Embryonic facial prominence (tissue), 1 donor: ENCODE results near the gene MAST3.

Experiments
- DNase-seq: peaks from one replicate; pipeline ENCODE4 v3.0.0-alpha.2; 2016; ENCODE audit errors: extremely low spot score

The MAST3 gene

DNA sequence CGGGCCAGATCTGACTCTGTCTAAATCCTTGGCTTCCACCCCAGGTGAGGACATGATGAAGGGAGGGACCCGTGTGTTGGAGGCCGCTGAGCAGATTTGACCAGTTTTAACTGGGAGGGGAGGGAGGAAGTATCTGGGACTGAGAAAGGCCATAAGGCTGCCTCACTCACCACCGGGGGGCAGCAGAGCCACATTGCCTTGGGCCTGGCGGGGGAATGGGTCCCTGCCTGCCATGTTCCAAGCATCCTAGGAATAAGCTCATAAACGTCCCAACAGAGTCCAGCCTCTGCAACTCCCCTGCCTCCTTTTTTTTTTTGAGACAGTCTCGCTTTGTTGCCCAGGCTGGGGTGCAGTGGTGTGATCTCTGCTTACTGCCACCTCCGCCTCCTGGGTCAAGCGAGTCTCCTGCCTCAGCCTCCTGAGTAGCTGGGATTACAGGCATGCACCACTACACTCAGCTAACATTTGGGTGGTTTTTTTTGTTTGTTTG lies 15.5 kb downstream of the MAST3 start:
- DNase-seq, result no peak

DNA sequence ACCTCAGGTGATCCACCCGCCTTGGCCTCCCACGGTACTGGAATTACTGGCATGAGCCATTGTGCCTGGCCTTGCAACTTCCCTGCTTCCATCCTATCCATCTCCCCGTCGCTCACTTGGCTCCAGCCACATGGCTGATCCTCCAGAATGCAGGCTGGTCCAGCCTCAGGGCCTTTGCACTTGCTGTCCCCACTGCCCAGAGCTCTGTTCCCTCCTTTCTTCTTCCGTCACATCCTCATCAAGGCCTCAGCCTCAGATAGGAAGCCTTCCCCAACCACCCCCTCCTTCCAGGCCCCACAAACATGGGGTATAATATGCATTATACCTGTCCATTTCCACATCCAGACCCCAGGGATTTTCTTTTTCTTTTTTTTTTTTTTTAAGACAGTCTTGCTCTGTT lies 16.2 kb downstream of the MAST3 start:
- DNase-seq, result no peak

DNA sequence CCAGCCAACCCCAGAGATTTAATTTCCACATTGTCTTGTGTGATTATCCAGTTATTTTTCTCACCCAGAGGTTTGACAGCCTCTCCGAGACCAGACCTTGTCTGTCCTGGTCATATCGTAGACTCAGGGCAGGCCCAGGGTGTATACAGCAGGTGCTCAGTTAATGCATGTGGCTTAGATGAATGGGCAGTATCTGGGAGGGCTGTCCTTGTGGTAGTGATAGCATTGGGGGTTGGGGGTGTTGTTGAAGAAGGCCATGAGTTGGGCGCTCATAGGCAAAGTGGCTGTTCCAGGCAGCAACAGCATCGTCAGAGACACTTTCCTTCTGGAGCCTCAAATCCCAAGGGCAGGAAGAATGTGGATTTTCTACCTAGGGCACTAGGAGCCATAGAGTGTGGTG lies 16.9 kb downstream of the MAST3 start:
- no peak for DNase-seq

DNA sequence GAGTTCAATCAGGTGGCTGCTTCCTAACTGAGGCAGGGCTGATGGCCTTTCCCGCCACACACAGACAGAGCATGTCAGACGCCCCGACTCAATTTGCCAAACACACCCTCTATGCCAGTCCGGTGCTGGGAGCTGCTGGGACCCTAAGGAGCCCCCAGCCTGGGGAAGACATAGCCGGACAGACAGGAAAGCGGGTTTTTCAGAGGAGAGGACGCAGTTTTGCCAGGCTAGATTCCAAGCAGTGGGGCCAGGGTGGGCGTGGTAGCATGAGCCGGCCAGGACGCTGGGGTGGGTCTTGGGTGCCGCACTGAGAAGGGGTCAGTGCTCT lies 19.8 kb downstream of the MAST3 start:
- DNase-seq, result no peak

DNA sequence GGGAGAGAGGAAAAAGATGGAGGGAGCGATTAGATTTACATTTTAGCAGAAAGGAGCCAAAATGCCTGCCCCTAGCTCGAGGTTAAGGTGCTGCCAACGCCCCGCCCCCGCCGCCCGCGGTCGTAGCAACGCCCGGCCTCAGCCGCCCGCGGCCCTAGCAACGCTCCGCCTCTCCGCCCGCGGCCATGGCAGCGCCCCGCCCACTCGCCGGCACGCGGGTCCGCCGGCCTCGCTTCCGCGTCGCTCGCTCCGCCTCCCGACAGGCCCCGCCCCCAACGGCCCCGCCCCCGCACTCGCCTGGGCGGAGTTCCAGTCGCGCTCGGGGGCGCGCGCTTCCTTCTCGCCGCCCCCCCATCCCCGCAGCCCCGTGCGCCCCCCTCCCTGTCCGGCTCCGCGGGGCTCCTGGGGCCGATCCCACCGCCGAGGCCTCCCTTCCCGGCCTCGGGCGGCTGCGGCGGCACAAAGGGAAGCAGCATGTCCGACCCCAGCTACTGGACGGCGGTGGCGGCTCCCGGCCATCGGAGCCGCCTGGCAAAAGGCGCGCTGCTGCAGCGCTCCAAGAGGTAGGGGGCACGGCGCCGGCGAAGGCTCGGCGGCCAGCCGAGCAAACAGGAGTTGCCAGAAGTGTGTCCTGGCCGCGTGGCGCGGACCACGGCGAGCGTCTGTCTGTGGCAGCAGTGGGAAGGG lies 20.3 kb downstream of the MAST3 start:
- DNase-seq, result peak; percentile 48

DNA sequence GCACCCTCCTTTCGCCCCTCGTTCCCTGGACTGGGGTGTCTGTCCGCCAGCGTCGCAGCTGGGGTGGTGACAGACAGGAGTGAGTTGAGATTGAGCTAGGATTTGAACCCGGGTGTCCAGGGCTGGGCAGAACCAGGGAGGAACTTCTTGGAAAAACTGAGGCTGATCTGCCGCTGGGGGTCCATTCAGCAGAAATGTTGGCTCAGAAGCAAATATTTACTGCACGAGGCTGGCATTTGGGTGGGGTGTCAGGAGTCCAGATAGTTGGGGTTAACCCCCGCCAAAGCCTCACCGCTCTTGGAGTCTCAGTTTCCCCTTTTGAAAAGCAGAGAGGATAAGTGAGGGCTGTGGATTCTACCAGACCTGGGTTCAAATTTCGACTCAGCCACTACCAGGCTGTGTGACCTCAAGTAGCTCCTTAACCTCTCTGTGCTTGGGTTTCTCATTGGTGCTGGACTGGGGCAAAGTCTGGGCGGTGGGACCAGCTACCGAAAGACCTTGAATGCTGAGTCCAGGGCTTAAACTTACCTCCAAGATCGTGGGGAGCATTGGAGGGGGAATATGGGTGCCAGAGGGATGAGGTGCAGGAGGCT lies 20.9 kb downstream of the MAST3 start:
- DNase-seq, result no peak

- no peak for DNase-seq
Observed at GRCh38 chr19:18119013-18119716, 21.6 kb downstream of the MAST3 start.

- no peak for DNase-seq
Observed at GRCh38 chr19:18119717-18120105, 22.1 kb downstream of the MAST3 start.

GRCh38 chr19:18120127-18120526 lies 22.5 kb downstream of the MAST3 start:
- DNase-seq, result no peak

- DNase-seq, result no peak
Observed at GRCh38 chr19:18121166-18121565, 23.6 kb downstream of the MAST3 start.

DNA sequence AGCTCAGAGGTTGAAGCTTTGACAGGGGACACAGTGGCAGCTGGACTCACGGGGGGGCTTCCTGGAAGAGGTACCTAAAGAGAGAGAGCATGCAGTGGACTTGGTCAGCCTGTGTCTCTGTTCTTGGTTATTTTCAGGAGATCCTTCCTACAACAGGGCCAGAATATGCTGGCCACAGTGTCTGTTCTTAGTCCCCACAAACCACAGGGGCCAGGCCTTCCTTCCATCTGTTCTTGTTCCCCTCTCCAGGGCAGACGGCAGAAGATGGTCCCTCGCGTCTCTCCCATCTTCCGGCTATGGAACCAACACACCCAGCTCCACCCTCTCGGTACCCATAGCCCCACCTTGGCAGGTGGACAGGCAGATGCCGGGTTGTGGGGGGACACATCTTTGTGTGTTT lies 24.8 kb downstream of the MAST3 start:
- DNase-seq, result no peak

GRCh38 chr19:18122860-18123795 lies 25.6 kb downstream of the MAST3 start:
- no peak for DNase-seq

DNA sequence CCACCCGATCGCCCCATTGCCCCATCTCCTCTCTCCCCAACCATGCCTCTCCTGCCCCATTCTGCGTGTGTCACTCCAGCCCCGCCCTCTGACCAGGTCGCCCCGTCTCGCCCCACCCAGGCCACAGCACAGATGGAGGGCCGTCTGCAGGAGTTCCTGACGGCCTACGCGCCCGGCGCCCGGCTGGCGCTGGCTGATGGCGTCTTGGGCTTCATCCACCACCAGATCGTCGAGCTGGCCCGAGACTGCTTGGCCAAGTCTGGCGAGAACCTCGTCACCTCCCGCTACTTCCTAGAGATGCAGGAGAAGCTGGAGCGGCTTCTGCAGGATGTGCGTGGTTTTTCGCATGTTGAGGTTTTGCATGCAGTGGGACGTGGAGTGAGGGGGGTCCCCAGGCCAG lies 26.2 kb downstream of the MAST3 start:
- DNase-seq, result no peak

DNA sequence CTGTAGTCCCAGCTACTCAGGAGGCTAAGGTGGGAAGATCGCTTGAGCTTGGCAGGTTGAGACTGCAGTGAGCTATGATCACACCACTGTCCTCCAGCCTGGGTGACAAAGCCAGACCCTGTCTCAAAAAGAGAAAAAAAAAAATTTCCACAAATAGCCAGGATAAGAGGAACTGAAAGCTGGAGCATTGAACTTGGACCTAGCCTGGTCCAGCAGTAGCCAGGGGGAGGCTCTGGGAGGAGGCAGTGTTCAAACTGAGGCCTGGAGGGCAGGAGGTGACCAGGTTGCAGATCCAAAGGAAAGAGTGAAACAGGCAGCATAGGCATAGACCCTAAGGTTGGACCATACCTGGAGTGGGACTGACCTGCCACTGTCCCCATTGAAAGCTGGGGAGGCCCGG lies 28.5 kb downstream of the MAST3 start:
- no peak for DNase-seq

DNA sequence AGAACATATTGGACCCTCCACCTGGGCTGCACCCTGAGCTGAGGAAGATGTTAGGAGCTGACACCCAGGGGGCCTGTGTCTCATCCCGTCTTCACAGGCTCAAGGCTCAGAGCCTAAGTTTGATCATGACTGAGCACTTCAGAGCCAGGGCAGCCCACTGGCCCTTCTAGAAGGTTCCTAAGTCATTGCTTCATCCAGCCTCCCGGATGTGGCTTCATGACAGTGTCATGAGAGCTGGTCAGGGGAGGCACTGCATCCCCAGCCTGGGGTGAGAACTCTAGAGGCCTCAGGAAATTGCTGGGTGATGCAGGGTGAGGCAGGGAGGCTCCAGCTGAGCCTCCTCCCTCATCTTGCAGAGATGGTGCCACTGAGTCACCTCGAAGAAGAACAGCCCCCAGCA lies 30.5 kb downstream of the MAST3 start:
- DNase-seq, result no peak

- no peak for DNase-seq
Observed at GRCh38 chr19:18128805-18129204, 31.2 kb downstream of the MAST3 start.

- DNase-seq, result no peak
Observed at GRCh38 chr19:18130523-18131242, 33.1 kb downstream of the MAST3 start.

DNA sequence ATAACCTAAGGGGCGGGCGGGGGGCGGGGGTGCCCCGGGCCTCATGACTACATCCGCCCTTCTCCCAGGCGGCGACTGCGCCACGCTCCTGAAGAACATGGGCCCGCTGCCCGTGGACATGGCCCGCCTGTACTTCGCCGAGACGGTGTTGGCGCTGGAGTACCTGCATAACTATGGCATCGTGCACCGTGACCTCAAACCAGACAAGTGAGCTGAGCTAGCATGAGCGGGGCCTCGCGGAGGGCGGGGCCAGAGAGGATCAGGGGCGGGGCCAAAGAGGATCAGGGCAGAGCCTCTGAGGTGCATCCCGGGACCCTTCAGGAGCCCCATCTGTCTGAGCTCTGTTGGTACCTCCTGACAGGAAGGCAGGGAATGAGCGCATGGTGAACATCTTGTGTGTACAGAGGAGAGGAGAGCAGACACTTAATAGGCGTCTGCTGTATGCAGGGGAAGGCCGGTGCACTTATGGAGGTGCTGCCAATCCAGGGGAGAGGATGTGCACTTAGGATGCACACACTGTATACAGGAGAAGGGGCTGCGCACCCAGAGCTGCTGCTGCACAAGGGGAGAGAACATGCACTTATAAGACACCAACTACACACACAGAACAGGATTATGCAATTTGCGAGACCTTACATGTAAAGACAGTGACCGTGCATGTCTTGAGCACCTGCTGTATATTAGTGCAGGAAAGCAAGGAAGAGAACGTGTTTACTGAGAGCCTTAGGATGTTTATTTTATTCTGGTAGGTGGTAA lies 34.4 kb downstream of the MAST3 start:
- no peak for DNase-seq

DNA sequence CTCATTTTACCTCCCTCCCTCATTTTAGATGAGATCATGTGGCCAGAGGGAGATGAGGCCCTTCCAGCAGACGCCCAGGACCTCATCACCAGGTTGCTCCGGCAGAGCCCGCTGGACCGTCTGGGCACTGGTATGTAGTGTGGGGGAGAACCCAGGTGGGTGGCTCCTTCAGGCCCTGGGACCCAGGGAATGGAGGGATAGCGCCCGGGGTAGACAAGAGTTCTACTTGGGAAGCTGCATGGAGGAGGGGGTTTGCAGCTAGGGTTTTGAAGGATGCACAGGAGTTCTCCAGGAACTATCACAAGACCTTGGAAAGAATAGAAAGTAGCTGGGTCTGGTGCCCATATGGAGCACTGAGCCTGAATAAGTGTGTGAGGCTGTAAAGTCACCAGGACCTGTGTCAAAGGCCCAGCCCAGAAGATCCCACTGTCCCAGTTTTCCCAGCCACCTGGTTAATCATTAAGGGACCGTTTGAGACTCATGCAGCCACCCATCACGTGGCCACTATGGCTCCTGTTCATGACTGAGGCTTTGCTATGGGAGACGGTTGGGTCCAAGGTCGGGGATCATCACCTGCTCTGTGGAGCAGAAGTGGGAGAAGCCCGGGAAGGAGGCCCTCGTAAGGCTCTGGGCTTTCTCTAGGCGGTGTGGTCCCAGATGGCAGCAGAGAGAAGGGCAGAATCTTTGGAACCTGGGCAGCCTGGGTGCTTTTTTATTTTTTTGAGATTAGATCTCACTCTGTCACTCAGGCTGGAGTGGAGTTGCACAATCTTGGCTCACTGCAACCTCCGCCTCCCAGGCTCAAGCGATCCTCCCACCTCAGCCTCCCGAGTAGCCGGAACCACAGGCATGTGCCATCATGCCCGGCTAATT lies 38.4 kb downstream of the MAST3 start:
- DNase-seq, result no peak

DNA sequence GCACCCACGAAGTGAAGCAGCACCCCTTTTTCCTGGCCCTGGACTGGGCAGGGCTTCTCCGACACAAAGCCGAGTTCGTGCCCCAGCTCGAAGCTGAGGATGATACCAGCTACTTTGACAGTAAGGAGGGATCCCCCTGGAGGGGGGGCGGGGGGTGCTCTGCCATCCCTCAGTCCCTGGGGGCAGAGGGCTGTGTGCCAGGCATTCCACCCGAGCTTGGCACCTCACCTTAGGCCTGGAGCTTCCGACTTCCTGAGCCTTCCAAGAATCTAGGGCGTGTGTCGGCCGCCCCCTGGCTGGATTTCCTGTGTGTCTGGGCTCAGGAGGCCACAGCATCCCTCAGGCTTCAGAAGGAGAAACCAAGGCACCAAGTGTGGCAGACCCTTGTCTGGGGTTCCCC lies 39.7 kb downstream of the MAST3 start:
- DNase-seq, result no peak
